DND-41 (cell line): Measurements from ENCODE around the gene WDR11.

Source experiments
- EZH2 ChIP-seq: IDR thresholded peaks from 3 replicates; pipeline ENCODE4 v1.6.1; 2012; ENCODE audit warnings: borderline replicate concordance, low read depth, mild to moderate bottlenecking, moderate library complexity, low read length, inconsistent platforms; ENCODE audit not compliant: severe bottlenecking
- TF ChIP-seq, protein P1 (sequence below): IDR thresholded peaks from 2 replicates; pipeline ENCODE4 v1.5.1; 2012; ENCODE audit warnings: borderline replicate concordance, low read length, moderate library complexity, mild to moderate bottlenecking; ENCODE audit not compliant: poor library complexity, severe bottlenecking; ENCODE audit errors: extremely low read depth

DNA sequence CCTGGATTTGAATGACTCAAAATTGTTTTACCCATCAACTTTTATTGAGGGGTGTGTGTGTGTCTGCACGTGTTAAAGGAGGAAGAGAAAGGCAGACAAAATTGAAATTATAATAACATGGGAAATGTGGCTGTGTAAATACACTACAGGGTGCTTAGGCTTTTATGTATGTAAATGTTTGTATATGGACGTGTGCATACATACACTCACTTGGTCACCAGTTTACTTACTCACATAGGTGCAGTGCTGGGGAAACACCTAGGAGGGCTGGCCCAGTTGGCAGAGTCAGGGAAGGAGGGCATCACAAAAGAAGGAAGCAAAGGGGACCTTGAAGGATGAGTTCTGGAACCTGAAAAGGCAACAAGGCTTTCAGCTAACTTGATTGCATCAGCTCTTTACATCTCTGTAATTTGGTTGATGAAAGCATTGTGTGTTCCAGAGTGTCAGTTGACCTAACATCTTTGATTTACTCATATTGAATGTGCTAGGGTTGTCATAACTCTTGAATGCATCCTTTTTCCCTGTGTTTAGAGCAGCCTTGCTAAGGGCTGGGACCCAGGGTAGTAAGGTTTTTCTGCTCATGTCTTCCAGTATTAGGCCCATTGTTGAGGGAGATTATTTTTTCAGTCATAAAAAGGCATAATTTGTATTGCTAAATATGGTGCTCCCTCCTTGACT is 10.2 kb downstream of the WDR11 start:
- TF ChIP-seq, protein P1, sequence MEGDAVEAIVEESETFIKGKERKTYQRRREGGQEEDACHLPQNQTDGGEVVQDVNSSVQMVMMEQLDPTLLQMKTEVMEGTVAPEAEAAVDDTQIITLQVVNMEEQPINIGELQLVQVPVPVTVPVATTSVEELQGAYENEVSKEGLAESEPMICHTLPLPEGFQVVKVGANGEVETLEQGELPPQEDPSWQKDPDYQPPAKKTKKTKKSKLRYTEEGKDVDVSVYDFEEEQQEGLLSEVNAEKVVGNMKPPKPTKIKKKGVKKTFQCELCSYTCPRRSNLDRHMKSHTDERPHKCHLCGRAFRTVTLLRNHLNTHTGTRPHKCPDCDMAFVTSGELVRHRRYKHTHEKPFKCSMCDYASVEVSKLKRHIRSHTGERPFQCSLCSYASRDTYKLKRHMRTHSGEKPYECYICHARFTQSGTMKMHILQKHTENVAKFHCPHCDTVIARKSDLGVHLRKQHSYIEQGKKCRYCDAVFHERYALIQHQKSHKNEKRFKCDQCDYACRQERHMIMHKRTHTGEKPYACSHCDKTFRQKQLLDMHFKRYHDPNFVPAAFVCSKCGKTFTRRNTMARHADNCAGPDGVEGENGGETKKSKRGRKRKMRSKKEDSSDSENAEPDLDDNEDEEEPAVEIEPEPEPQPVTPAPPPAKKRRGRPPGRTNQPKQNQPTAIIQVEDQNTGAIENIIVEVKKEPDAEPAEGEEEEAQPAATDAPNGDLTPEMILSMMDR: no peak
- no peak for TF ChIP-seq EZH2
